HG02852 (cell line): ENCODE data around the gene LGI2.

Experiments
- ATAC-seq: cut with Tn5 transposase; IDR thresholded peaks from one replicate; pipeline ENCODE4 v1.9.1; 2021; ENCODE audit warnings: mild to moderate bottlenecking, moderate library complexity; ENCODE audit not compliant: unreplicated experiment

The LGI2 gene

GRCh38 chr4:24999392-25000089 is 31.2 kb downstream of the LGI2 start:
- no peak for ATAC-seq

- no peak for ATAC-seq
These were observed 35.3 kb downstream of the LGI2 start for GRCh38 chr4:24995346-24995919.

GRCh38 chr4:24993551-24994080 is 37.1 kb downstream of the LGI2 start:
- no peak for ATAC-seq

GRCh38 chr4:24992968-24993367 is 37.8 kb downstream of the LGI2 start:
- ATAC-seq, result no peak

GRCh38 chr4:24991015-24991414 is 39.7 kb downstream of the LGI2 start:
- no peak for ATAC-seq

- ATAC-seq, result no peak
These were observed 41.4 kb downstream of the LGI2 start for GRCh38 chr4:24989327-24989726.

- ATAC-seq, result no peak
These were observed 42.0 kb downstream of the LGI2 start for GRCh38 chr4:24988776-24989175.

- no peak for ATAC-seq
These were observed 45.9 kb downstream of the LGI2 start for GRCh38 chr4:24984602-24985532.

GRCh38 chr4:24980740-24981139 is 50.0 kb downstream of the LGI2 start:
- no peak for ATAC-seq

GRCh38 chr4:24980064-24980690 is 50.6 kb downstream of the LGI2 start:
- peak; percentile 62 for ATAC-seq

GRCh38 chr4:24979554-24979953 is 51.2 kb downstream of the LGI2 start:
- ATAC-seq, result no peak

- no peak for ATAC-seq
These were observed 52.3 kb downstream of the LGI2 start for GRCh38 chr4:24978291-24979075.

- no peak for ATAC-seq
These were observed 55.2 kb downstream of the LGI2 start for GRCh38 chr4:24975510-24975909.

- no peak for ATAC-seq
These were observed 56.8 kb downstream of the LGI2 start for GRCh38 chr4:24973747-24974601.

- no peak for ATAC-seq
These were observed 57.4 kb downstream of the LGI2 start for GRCh38 chr4:24973404-24973746.

GRCh38 chr4:24971192-24971591 is 59.6 kb downstream of the LGI2 start:
- ATAC-seq, result no peak

GRCh38 chr4:24970635-24971034 is 60.1 kb downstream of the LGI2 start:
- ATAC-seq, result no peak

GRCh38 chr4:24970191-24970590 is 60.6 kb downstream of the LGI2 start:
- ATAC-seq, result no peak

- ATAC-seq, result no peak
These were observed 61.3 kb downstream of the LGI2 start for GRCh38 chr4:24969486-24969885.
